Left lung (tissue), 10 donors: ENCODE data around the gene TNFSF8. TPM values are rescaled to one million over a fixed set of nuclear protein-coding genes. Genes with fewer than 3 reads are reported as not detected.

ENCODE experiments used
- ATAC-seq: fragments of 200-7000 bp; cut with Tn5 transposase; one replicate; pipeline ENCODE4 v1.9.1; 2020; ENCODE audit warnings: moderate library complexity
- DNase-seq, 4 donors: peaks; one replicate each; pipeline ENCODE4 v3.0.0-alpha.2; 2013 to 2020
- H3K27ac ChIP-seq, 2 donors: fragments of 200-600 bp; sonication (generic) in 1 of 2; one replicate each; pipeline versions ENCODE4 v1.5.0 to v1.8.0; 2020 to 2021
- H3K27me3 ChIP-seq, 2 donors: fragments of 200-600 bp; sonication (generic) in 1 of 2; one replicate each; pipeline versions ENCODE4 v1.5.0 to v1.8.0; 2020 to 2021
- H3K36me3 ChIP-seq, 2 donors: fragments of 200-600 bp; sonication (generic) in 1 of 2; one replicate each; pipeline versions ENCODE4 v1.5.0 to v1.8.0; 2020 to 2021
- H3K4me1 ChIP-seq, 2 donors: fragments of 200-600 bp; one replicate each; pipeline ENCODE4 v1.8.0; 2021
- H3K4me3 ChIP-seq, 2 donors: fragments of 200-600 bp; sonication (generic) in 1 of 2; one replicate each; pipeline versions ENCODE4 v1.5.0 to v1.8.0; 2020 to 2021; ENCODE audit warnings: mild to moderate bottlenecking in 1 of 2
- H3K9me3 ChIP-seq, 2 donors: fragments of 200-600 bp; sonication (generic) in 1 of 2; one replicate each; pipeline versions ENCODE4 v1.5.0 to v1.8.0; 2020 to 2021
- intact Hi-C, 2 donors: fragments of 100-400 bp; cut with DNase I; formaldehyde crosslinking; loops; one replicate each; pipeline versions ENCODE4 v1.11.2 to v1.14.2; 2022
- polyA plus RNA-seq, 6 donors: library from polyadenylated mRNA; unstranded; fragments of 120-200 nt; gene quantifications; one replicate each; pipeline ENCODE4 v1.2.1, GENCODE V29; 2013; ENCODE audit not compliant: insufficient read length in 6 of 6
- total RNA-seq, 2 donors: library from RNA; stranded (reverse); fragmentation: NEBNext Ultra II Directional; extraction: Animal tissue kit (Norgen Biotek cat#: 25700); gene quantifications; one replicate each; pipeline ENCODE4 v1.2.1, GENCODE V29; 2021
- TF ChIP-seq, protein P1 (sequence below), 2 donors: fragments of 200-600 bp; sonication (generic) in 1 of 2; IDR thresholded peaks; one replicate each; pipeline versions ENCODE4 v1.5.0 to v1.8.0; 2021; ENCODE audit warnings: antibody characterized with exemption in 2 of 2
- donor health status: DM: no; HTN: yes; CAD: no.
- donor health status: DM: no; HTN: no; CAD: no.

TNFSF8 gene
- total and polyA plus RNA-seq, 8 donors: 2.1 to 23.8 (median 8.5) TPM

DNA sequence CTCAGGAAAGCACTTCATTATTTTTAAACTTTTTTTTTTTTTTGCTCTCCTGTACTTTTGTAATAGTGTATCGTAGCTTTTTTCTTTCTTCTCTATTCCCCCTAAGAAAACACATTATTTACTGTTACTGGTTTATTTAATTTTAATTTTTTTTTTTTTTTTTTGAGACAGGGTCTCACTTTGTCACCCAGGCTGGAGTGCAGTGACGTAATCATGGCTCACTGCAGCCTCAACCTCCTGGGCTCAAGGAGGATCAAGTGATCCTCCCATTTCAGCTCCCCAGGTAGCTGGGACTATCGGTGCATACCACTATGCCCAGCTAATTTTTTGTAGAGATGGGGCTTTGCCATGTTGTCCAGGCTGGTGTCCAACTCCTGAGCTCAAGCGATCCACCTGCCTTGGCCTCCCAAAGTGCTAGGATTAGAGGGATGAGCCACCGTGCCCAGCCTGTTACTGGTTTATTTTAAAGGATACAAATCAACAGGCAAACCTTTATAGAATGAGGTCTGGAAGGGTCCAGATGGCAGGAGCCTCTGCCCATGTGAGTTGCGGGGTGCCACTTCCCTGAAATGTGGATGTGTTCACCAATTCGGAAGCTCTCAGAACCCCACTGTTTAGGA is 75.5 kb downstream of the TNFSF8 start:
- TF ChIP-seq, protein P1, sequence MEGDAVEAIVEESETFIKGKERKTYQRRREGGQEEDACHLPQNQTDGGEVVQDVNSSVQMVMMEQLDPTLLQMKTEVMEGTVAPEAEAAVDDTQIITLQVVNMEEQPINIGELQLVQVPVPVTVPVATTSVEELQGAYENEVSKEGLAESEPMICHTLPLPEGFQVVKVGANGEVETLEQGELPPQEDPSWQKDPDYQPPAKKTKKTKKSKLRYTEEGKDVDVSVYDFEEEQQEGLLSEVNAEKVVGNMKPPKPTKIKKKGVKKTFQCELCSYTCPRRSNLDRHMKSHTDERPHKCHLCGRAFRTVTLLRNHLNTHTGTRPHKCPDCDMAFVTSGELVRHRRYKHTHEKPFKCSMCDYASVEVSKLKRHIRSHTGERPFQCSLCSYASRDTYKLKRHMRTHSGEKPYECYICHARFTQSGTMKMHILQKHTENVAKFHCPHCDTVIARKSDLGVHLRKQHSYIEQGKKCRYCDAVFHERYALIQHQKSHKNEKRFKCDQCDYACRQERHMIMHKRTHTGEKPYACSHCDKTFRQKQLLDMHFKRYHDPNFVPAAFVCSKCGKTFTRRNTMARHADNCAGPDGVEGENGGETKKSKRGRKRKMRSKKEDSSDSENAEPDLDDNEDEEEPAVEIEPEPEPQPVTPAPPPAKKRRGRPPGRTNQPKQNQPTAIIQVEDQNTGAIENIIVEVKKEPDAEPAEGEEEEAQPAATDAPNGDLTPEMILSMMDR (IDR thresholded peaks at IDR 0.05): no peak
- H3K27ac ChIP-seq: no peak overlapping the region
- intact Hi-C loops: no loop called here
- no peaks in the 10 kb centered on the region for H3K27me3 ChIP-seq
- ATAC-seq: no peak
- DNase-seq: no peak
- no peaks in the 10 kb centered on the region for H3K9me3 ChIP-seq
- no peak overlapping the region for H3K4me3 ChIP-seq
- no peaks in the 10 kb centered on the region for H3K36me3 ChIP-seq
- H3K4me1 ChIP-seq: peaks cover 14 to 17% of the 10 kb centered on the region in 2 donors

DNA sequence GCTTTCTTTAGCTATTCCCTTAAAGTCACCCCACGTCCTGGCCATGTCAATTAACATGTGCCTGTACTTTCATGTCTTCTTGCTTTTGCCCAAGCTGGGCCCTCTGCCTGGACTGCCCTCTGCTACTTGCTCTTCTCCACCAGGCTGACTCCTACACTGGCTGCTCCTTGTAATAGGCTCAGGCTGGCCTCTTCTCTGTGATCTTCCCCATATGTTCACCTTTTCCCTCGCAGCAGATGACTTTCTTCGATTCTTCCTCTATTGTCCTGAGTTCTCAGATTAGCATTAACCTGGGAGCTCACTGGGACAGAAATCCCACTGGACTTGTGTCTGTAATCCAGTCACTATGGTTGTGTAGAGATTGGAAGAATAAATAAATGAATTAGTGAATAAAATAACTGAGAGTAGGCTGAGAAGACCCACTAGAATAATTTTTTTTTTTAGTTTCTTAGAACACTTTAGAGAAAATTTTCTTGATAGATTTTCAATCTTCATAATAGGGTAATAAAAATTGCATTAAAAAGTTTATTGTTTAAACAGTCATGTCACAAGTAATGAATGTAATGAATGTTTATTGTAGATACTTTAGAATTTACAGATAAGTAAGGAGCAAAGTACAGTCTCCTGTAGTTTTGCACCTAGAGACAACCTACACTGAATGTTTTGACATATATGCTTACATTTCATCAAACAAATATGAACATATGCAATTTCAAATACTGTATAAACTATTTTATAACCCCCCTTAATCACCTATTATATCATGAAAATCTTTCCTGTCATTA is 77.1 kb downstream of the TNFSF8 start:
- H3K36me3 ChIP-seq: no peaks in the 10 kb centered on the region
- H3K4me1 ChIP-seq: peaks cover 17 to 18% of the 10 kb centered on the region in 2 donors
- TF ChIP-seq, protein P1 (IDR thresholded peaks at IDR 0.05): no peak
- intact Hi-C loops: no loop called here
- DNase-seq: no peak
- no peak overlapping the region for H3K4me3 ChIP-seq
- H3K27me3 ChIP-seq: no peaks in the 10 kb centered on the region
- no peak for ATAC-seq
- H3K9me3 ChIP-seq: no peaks in the 10 kb centered on the region
- H3K27ac ChIP-seq: no peak overlapping the region

DNA sequence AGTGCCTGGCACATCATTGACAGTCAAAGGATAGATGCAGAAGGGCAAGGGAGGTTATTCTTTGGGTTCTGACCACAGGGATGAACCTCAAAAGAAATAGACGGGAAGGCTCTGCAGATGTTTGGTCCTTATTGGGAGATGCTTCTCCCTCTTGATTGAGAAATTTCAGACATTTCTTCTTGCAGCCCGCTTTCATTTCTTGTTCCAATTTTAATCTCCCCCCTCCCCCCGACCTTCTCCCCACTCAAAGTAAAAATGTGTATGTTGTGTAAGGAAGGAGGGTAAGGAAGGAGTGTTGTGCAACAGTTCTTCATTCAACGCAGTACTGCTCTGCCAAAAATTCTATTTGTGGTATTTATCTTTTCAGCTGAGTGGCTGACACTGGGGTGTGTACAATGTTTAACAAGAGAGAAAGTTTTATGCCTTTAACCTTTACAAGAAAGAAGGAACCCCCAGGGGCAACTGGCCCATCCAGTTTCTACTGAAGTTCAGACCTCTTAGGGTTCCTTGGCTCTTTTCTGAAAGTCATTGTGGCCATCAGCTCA is 78.3 kb downstream of the TNFSF8 start:
- Histone ChIP-seq H3K36me3 (no peaks in the 10 kb centered on the region), H3K9me3 (no peaks in the 10 kb centered on the region), H3K27ac (no peak overlapping the region), H3K27me3 (no peaks in the 10 kb centered on the region), H3K4me1 (peaks cover 17 to 18% of the 10 kb centered on the region in 2 donors), H3K4me3 (no peak overlapping the region)
- intact Hi-C loops: no loop called here
- peak; percentile 83 for ATAC-seq
- DNase-seq: peak in 3 of 4 donors; percentile 59 to 83 (median 72)
- TF ChIP-seq, protein P1 (IDR thresholded peaks at IDR 0.05): no peak

DNA sequence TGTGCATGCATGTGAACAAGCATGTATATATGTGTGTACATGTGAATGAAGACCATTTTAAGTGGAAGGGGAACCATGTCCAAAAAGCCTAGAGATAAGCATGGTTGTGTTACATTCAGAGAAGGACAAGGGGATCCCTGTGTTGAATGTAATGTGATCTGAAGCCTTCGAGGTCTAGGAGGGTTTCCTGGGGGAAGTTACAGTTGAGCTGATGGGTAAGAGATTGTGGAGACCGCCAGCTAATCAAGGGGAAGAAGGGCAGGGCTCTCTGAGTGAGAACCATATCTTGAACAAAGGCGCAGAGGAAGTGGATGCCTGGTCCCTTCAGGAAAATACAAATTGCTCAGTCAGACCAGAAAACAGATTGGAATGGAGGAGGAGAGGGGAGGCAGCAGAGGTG is 79.1 kb downstream of the TNFSF8 start:
- ATAC-seq (no peak), DNase-seq (no peak)
- Histone ChIP-seq H3K27ac (no peak overlapping the region), H3K4me1 (peaks cover 17 to 18% of the 10 kb centered on the region in 2 donors), H3K36me3 (no peaks in the 10 kb centered on the region), H3K27me3 (no peaks in the 10 kb centered on the region), H3K4me3 (no peak overlapping the region), H3K9me3 (no peaks in the 10 kb centered on the region)
- intact Hi-C loops: no loop called here
- TF ChIP-seq, protein P1 (IDR thresholded peaks at IDR 0.05): no peak

Other genes with a start within 250 kb of the TNFSF8 start
- gene TEX48, start 248.4 kb downstream of the TNFSF8 start, total RNA-seq: not detected
- gene TEX48, start 248.4 kb downstream of the TNFSF8 start, polyA plus RNA-seq: under 1 TPM in 2 of 6 donors, not detected in 4; 0.35 to 0.41 TPM
- gene TNFSF15, start 124.6 kb downstream of the TNFSF8 start, total RNA-seq: 10 to 100 TPM; 11.5 to 20.5 TPM
- gene TNFSF15, start 124.6 kb downstream of the TNFSF8 start, polyA plus RNA-seq: 10 to 100 TPM in 4 of 6 donors, 1 to 10 TPM in 2; 9.0 to 22.8 (median 12.8) TPM
- 100 to 1,000 TPM; 166 to 329 TPM for gene TNC, start 187.6 kb upstream of the TNFSF8 start, total RNA-seq
- 100 to 1,000 TPM in 3 of 6 donors, 10 to 100 TPM in 3; 66.3 to 136 (median 99.9) TPM for gene TNC, start 187.6 kb upstream of the TNFSF8 start, polyA plus RNA-seq